Fibroblast of lung (primary cell): ENCODE data around the gene IFIT5. TPM values are rescaled to one million over a fixed set of nuclear protein-coding genes. Genes with fewer than 3 reads are reported as not detected.

ENCODE experiments used
- DNase-seq, 2 donors: peaks; one replicate each; pipeline versions ENCODE4 v3.0.0 to v3.0.0-alpha.2; 2010; ENCODE audit warnings: low read depth in 2 of 2
- H2AFZ ChIP-seq: 2 replicates; pipeline ENCODE4 v1.5.1; 2012; ENCODE audit warnings: low read length, control low read depth, inconsistent platforms
- H3K27ac ChIP-seq: 2 replicates; pipeline ENCODE4 v1.5.1; 2011; ENCODE audit warnings: low read length, control low read depth; ENCODE audit not compliant: insufficient read depth
- H3K27me3 ChIP-seq: 2 replicates; pipeline ENCODE4 v1.5.1; 2011; ENCODE audit warnings: mild to moderate bottlenecking, low read length; ENCODE audit not compliant: control insufficient read depth, insufficient read depth
- H3K36me3 ChIP-seq: 2 replicates; pipeline ENCODE4 v1.5.1; 2011; ENCODE audit warnings: low read length; ENCODE audit not compliant: control insufficient read depth, insufficient read depth
- H3K4me1 ChIP-seq: 2 replicates; pipeline ENCODE4 v1.5.1; 2011; ENCODE audit warnings: low read length; ENCODE audit not compliant: control insufficient read depth, insufficient read depth; ENCODE audit errors: extremely low read depth
- H3K4me2 ChIP-seq: 2 replicates; pipeline ENCODE4 v1.5.1; 2011; ENCODE audit warnings: low read length, control low read depth; ENCODE audit not compliant: insufficient read depth; ENCODE audit errors: extremely low read depth
- H3K4me3 ChIP-seq, 4 experiments: fragments of 200-600 bp in 1 of 4; sonication (generic) in 1 of 4; replicated peaks in 1 of 4; 2 replicates each; pipeline ENCODE4 v1.5.1; 2011 to 2016; ENCODE audit warnings: low read length in 4 of 4, low read depth in 3 of 4, mild to moderate bottlenecking in 3 of 4, control low read depth in 2 of 4, inconsistent platforms in 1 of 4, mixed read lengths in 1 of 4; ENCODE audit not compliant: insufficient read depth in 1 of 4; ENCODE audit errors: control extremely low read depth in 1 of 4
- H3K79me2 ChIP-seq: 2 replicates; pipeline ENCODE4 v1.5.1; 2012; ENCODE audit warnings: mild to moderate bottlenecking, low read length, inconsistent platforms; ENCODE audit not compliant: control insufficient read depth, insufficient read depth
- H3K9ac ChIP-seq: 2 replicates; pipeline ENCODE4 v1.5.1; 2011; ENCODE audit warnings: mild to moderate bottlenecking, low read length, control low read depth; ENCODE audit not compliant: insufficient read depth
- H3K9me3 ChIP-seq: 2 replicates; pipeline ENCODE4 v1.5.1; 2012; ENCODE audit warnings: low read depth, low read length; ENCODE audit not compliant: control insufficient read depth, insufficient read depth
- H4K20me1 ChIP-seq: 2 replicates; pipeline ENCODE4 v1.5.1; 2011; ENCODE audit warnings: low read length; ENCODE audit not compliant: control insufficient read depth, insufficient read depth; ENCODE audit errors: extremely low read depth
- EZH2 ChIP-seq: IDR thresholded peaks from 2 replicates; pipeline ENCODE4 v1.5.1; 2012; ENCODE audit warnings: low read length, control low read depth, mild to moderate bottlenecking; ENCODE audit errors: missing control alignments
- polyA plus RNA-seq, 2 donors: library from polyadenylated mRNA; depleted of rRNA in 1 of 2; stranded (reverse) in 1 of 2; unstranded in 1 of 2; fragments of >200 nt; gene quantifications; 2 replicates each; pipeline ENCODE4 v1.2.1, GENCODE V29; 2011 to 2012; ENCODE audit warnings: missing spikeins in 1 of 2
- total RNA-seq: library from RNA; depleted of rRNA; stranded (reverse); fragments of >200 nt; gene quantifications from 2 replicates; pipeline ENCODE4 v1.2.1, GENCODE V29; 2014
- TF ChIP-seq, protein P1 (sequence below), 2 donors: IDR thresholded peaks in 1 of 2; conservative IDR thresholded peaks in 1 of 2; 1 replicate in 1 of 2; 2 replicates in 1 of 2; pipeline ENCODE4 v1.5.1; 2011 to 2012; ENCODE audit warnings: low read length in 2 of 2, control low read depth in 1 of 2, inconsistent platforms in 1 of 2, low read depth in 1 of 2, mild to moderate bottlenecking in 1 of 2

Gene IFIT5
- total and polyA plus RNA-seq, 2 donors (not counting 1 experiment from before 2014, with no cell fraction given) = 23.5 to 32.7 TPM

DNA sequence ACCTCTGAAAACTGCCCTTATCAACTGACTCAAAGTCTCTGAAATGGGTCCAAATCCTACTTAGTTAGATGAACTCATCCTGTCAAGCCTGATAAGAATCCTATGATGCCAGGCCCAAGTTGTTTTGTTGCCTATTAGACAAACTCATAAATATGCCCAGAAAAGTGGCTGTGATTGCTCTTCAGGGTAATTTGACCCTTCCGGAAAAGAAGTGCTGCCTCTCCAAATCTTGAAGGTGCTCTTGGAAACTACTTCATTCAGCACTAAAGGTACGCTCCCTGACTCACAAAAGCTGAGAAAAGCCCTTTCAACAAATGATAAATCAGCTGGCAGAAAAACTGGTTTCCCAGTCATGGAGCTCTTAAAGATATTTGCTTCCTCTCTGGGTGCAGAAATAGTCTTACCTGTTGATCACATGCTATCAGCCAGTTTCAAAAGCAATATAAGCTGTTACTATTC is 6.7 kb downstream of the IFIT5 start:
- Histone ChIP-seq H3K4me2 (no peak overlapping the region), H2AFZ (no peak overlapping the region), H3K4me1 (peaks cover 3% of the 10 kb centered on the region), H4K20me1 (no peaks in the 10 kb centered on the region), H3K9ac (no peak overlapping the region), H3K27me3 (no peaks in the 10 kb centered on the region), H3K27ac (no peak overlapping the region), H3K79me2 (peaks cover 16% of the 10 kb centered on the region), H3K4me3 (no peak overlapping the region), H3K36me3 (no peaks in the 10 kb centered on the region), H3K9me3 (no peaks in the 10 kb centered on the region)
- TF ChIP-seq, protein P1, sequence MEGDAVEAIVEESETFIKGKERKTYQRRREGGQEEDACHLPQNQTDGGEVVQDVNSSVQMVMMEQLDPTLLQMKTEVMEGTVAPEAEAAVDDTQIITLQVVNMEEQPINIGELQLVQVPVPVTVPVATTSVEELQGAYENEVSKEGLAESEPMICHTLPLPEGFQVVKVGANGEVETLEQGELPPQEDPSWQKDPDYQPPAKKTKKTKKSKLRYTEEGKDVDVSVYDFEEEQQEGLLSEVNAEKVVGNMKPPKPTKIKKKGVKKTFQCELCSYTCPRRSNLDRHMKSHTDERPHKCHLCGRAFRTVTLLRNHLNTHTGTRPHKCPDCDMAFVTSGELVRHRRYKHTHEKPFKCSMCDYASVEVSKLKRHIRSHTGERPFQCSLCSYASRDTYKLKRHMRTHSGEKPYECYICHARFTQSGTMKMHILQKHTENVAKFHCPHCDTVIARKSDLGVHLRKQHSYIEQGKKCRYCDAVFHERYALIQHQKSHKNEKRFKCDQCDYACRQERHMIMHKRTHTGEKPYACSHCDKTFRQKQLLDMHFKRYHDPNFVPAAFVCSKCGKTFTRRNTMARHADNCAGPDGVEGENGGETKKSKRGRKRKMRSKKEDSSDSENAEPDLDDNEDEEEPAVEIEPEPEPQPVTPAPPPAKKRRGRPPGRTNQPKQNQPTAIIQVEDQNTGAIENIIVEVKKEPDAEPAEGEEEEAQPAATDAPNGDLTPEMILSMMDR (conservative IDR thresholded peaks at IDR 0.05 in 1 of 2, IDR thresholded peaks at IDR 0.05 in 1 of 2; ENCODE audit: low read depth in 1 of 2, low read length in 2 of 2) = no peak
- TF ChIP-seq EZH2 = no peak
- no peak for DNase-seq

DNA sequence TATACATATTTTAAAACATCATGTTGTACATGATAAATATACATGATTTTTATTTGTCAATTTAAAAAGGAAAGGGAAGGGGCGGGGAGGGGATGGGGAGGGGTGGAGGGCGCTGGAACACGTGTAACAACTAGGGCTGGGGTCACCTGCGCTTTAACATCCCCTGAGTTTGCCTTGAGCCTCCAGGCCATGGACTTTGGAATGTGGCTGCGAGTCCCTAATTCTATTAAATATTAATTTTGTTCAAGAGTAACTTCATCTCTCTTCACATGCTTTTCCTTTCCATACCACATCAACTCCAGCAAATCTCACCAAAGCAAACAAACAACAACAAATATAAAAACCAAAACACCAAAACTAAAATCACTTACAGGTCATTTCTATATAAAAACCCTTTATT is 10.6 kb downstream of the IFIT5 start:
- DNase-seq = no peak
- no peaks in the 10 kb centered on the region for H3K36me3 ChIP-seq
- H3K4me3 ChIP-seq = no peak overlapping the region
- TF ChIP-seq EZH2 = no peak
- TF ChIP-seq, protein P1 (conservative IDR thresholded peaks at IDR 0.05 in 1 of 2, IDR thresholded peaks at IDR 0.05 in 1 of 2; ENCODE audit: low read depth in 1 of 2, low read length in 2 of 2) = no peak
- no peak overlapping the region for H3K27ac ChIP-seq
- no peaks in the 10 kb centered on the region for H3K9me3 ChIP-seq
- no peaks in the 10 kb centered on the region for H3K27me3 ChIP-seq
- H3K4me2 ChIP-seq = no peak overlapping the region
- H4K20me1 ChIP-seq = no peaks in the 10 kb centered on the region
- H3K9ac ChIP-seq = no peak overlapping the region
- no peak overlapping the region for H2AFZ ChIP-seq
- H3K79me2 ChIP-seq = no peaks in the 10 kb centered on the region
- H3K4me1 ChIP-seq = peaks cover 18% of the 10 kb centered on the region

DNA sequence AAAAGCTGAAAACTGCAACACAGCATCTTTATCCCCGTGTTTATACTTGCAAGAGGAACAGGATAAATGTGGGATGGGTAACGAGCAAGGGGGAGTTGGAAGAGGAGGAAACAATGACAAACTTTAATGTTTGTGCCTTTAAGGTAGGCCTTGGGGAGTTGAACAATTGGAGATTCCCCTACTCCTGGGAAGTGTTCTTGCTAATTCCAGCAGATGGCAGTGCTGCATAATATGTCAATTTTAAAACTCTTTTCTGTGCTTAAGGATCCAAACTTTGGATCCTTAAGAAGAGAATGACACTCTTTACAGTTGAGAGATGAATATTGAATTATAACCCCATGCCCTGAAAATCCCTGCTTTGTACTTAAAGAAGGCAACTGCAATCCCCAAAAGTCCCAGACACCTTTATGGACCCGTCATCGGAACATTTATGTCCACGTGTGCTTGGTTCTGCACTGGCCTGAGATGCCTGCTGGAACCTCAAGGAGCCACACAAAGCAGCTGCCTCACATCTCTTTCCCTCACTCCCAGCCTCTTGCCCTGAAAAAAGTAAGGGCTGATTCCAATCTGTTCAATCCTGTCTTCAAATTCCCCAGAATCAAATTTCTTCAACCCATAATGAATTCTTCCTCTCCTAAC is 12.0 kb downstream of the IFIT5 start:
- Histone ChIP-seq H4K20me1 (no peaks in the 10 kb centered on the region), H3K4me3 (no peak overlapping the region), H3K4me1 (peaks cover 18% of the 10 kb centered on the region), H3K36me3 (no peaks in the 10 kb centered on the region), H3K79me2 (no peaks in the 10 kb centered on the region), H2AFZ (peak overlapping the region; percentile 59), H3K4me2 (no peak overlapping the region), H3K9me3 (no peaks in the 10 kb centered on the region), H3K27me3 (no peaks in the 10 kb centered on the region), H3K9ac (no peak overlapping the region), H3K27ac (peak overlapping the region; percentile 11)
- TF ChIP-seq, protein P1 (conservative IDR thresholded peaks at IDR 0.05 in 1 of 2, IDR thresholded peaks at IDR 0.05 in 1 of 2; ENCODE audit: low read depth in 1 of 2, low read length in 2 of 2) = peak; percentile 70 to 81
- no peak for TF ChIP-seq EZH2
- peak; percentile 56 to 85 for DNase-seq
